Calu3 (cell line): ENCODE data around the gene TDRD6. TPM values are rescaled to one million over a fixed set of nuclear protein-coding genes. Genes with fewer than 3 reads are reported as not detected.

Experiments used
- BruUV-seq: library from RNA; stranded (reverse); fragments of 400-500 nt; replicated peaks from 2 replicates; lab custom pipeline; 2021; lab: Mats Ljungman, UMichigan
- CTCF ChIA-PET: fragments of 300-600 bp; sonication (Branson Sonifier 250); formaldehyde crosslinking; loops from one replicate; lab custom pipeline; 2022; ENCODE audit warnings: antibody characterized with exemption; lab: Charles Lee
- DNase-seq: peaks from one replicate; pipeline ENCODE4 v3.0.0; 2022
- H3K27ac Mint-ChIP-seq: one replicate; pipeline ENCODE4 v1.8.0; 2022; ENCODE audit warnings: mixed read lengths; ENCODE audit not compliant: unreplicated experiment
- H3K27me3 Mint-ChIP-seq: one replicate; pipeline ENCODE4 v1.8.0; 2022; ENCODE audit warnings: mixed read lengths; ENCODE audit not compliant: unreplicated experiment
- H3K36me3 Mint-ChIP-seq: one replicate; pipeline ENCODE4 v1.8.0; 2022; ENCODE audit warnings: mild to moderate bottlenecking, moderate library complexity, mixed read lengths; ENCODE audit not compliant: insufficient read depth, unreplicated experiment
- H3K4me1 Mint-ChIP-seq: one replicate; pipeline ENCODE4 v1.8.0; 2022; ENCODE audit warnings: mild to moderate bottlenecking, low read depth, mixed read lengths; ENCODE audit not compliant: unreplicated experiment
- H3K4me3 Mint-ChIP-seq: one replicate; pipeline ENCODE4 v1.8.0; 2022; ENCODE audit warnings: mild to moderate bottlenecking, low read depth, moderate library complexity, mixed read lengths; ENCODE audit not compliant: unreplicated experiment
- H3K9me3 Mint-ChIP-seq: one replicate; pipeline ENCODE4 v1.8.0; 2022; ENCODE audit warnings: low read depth, mixed read lengths; ENCODE audit not compliant: unreplicated experiment
- CTCF ChIP-seq: fragments of 200-600 bp; IDR thresholded peaks from one replicate; pipeline ENCODE4 v1.8.0; 2022; ENCODE audit warnings: antibody characterized with exemption; ENCODE audit not compliant: unreplicated experiment
- intact Hi-C: fragments of 100-400 bp; cut with micrococcal nuclease; formaldehyde crosslinking; loops from one replicate; pipeline ENCODE4 v1.10.0; 2022; ENCODE audit not compliant: unreplicated experiment
- total RNA-seq: library from RNA; stranded (reverse); gene quantifications from 2 replicates; pipeline ENCODE4 v1.2.3, GENCODE V29; 2022

The TDRD6 gene
- total RNA-seq, 1 experiment from 2014 or later: 0.07 TPM

- Mint-ChIP-seq H3K36me3 (peaks cover 18% of the 10 kb centered on the region), H3K4me1 (peaks cover 37% of the 10 kb centered on the region), H3K27me3 (no peaks in the 10 kb centered on the region), H3K9me3 (no peaks in the 10 kb centered on the region), H3K27ac (peak within 1 kb of the TSS; percentile 69), H3K4me3 (peak within 1 kb of the TSS; percentile 64)
- intact Hi-C loops: no loop called here
- CTCF ChIA-PET: interaction anchor here (0.9 kb wide), 1 partner anchor 12 kb away, joined by 3 read pairs; the partner anchor contains the start of gene ANKRD66
- peak; percentile 57 for DNase-seq
- BruUV-seq: no TSS peak
- TF ChIP-seq CTCF: no peak
These were observed 47.4 kb downstream of the TDRD6 start, which contains the start of gene PLA2G7 for GRCh38 chr6:46734867-46735719. TSS of gene PLA2G7 (minus strand) at chr6:46735375. CDS start at chr6:46722891, 12,484 bp downstream.

- Mint-ChIP-seq H3K9me3 (no peaks in the 10 kb centered on the region), H3K27me3 (no peaks in the 10 kb centered on the region), H3K4me3 (peak overlapping the region; percentile 64), H3K36me3 (peaks cover 18% of the 10 kb centered on the region), H3K4me1 (peaks cover 37% of the 10 kb centered on the region), H3K27ac (peak overlapping the region; percentile 58)
- BruUV-seq: no TSS peak
- intact Hi-C loops: no loop called here
- TF ChIP-seq CTCF: no peak
- DNase-seq: no peak
- CTCF ChIA-PET: interaction anchor here (0.9 kb wide), 1 partner anchor 11 kb away, joined by 3 read pairs; the partner anchor contains the start of gene ANKRD66
These were observed 48.0 kb downstream of the TDRD6 start for GRCh38 chr6:46735720-46736031.

- Mint-ChIP-seq H3K9me3 (no peaks in the 10 kb centered on the region), H3K4me3 (no peak overlapping the region), H3K27me3 (no peaks in the 10 kb centered on the region), H3K36me3 (peaks cover 18% of the 10 kb centered on the region), H3K4me1 (peaks cover 37% of the 10 kb centered on the region), H3K27ac (no peak overlapping the region)
- DNase-seq: no peak
- CTCF ChIA-PET: no interaction called here
- intact Hi-C loops: no loop called here
- TF ChIP-seq CTCF: no peak
- no TSS peak for BruUV-seq
These were observed 49.2 kb downstream of the TDRD6 start for GRCh38 chr6:46736906-46737305.

GRCh38 chr6:46741482-46741881, 53.8 kb downstream of the TDRD6 start:
- no TSS peak for BruUV-seq
- CTCF ChIA-PET: no interaction called here
- Mint-ChIP-seq H3K36me3 (no peaks in the 10 kb centered on the region), H3K27ac (no peak overlapping the region), H3K9me3 (peaks cover 6% of the 10 kb centered on the region), H3K4me1 (peaks cover 15% of the 10 kb centered on the region), H3K27me3 (peaks cover 23% of the 10 kb centered on the region), H3K4me3 (no peak overlapping the region)
- TF ChIP-seq CTCF: no peak
- intact Hi-C loops: no loop called here
- DNase-seq: no peak
